ENCODE measurements around the gene ADRM1.

DNA sequence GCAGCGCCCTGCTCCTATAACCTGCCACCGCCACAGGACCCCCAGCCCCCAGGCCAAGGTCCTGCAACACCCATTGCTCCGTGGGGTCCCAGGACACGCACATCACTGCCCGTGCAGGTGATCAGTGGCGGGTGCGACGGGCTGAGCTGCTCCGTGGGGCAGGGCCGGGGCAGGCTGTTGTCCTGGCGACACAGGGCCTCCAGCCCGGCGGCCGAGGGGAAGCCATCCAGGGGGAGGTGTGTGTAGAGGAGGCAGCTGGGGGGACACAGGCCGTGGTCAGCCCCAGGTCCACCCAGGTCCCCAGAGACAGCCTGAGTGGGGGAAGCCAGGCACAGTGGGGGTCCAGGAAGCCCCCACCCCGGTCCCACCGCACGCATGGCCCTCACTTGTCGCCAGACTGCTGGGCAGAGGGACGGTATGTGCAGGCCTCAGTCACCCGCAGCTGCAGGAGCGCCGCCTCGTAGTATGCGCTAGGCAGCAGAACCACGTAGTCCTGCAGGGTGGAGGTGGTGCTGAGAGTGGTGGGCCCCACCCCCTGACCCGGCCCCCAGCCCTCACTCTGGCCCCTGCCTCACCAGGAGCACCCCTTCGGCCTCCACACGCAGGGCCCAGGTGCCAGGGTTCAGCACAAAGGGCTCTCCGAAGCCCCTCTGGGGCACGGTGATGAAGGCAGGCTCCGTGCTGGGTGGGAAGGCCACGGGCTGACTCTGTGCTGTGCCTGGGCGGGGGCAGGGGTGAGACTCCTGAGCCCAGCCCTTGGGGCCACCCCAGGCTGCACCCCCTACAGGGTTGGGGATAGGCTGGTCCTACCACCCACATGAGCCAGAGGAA, 30.4 kb downstream of the ADRM1 start:
- no peak for TF ChIP-seq REST (IDR thresholded peaks at IDR 0.05; ENCODE audit: low read depth)
- TF ChIP-seq RAD21 (IDR thresholded peaks at IDR 0.05; ENCODE audit: low read depth) = no peak
- TF ChIP-seq FOXM1 (IDR thresholded peaks at IDR 0.05; ENCODE audit: borderline replicate concordance, low read depth) = no peak
- TF ChIP-seq CEBPB (IDR thresholded peaks at IDR 0.05) = no peak
- TF ChIP-seq CREB1 (IDR thresholded peaks at IDR 0.05; ENCODE audit: low read depth) = no peak
- no peak for TF ChIP-seq EP300 (IDR thresholded peaks at IDR 0.05; ENCODE audit: borderline replicate concordance)
- TF ChIP-seq MAX (IDR thresholded peaks at IDR 0.05) = no peak
